HG02840 (cell line): Measurements from ENCODE around the gene TAS1R3.
"Not testable (repeated sequence)": the region's sequence is repeated elsewhere in the genome, so short reads cannot be mapped to it uniquely, and the experiment has no call there.

ENCODE experiments used
- ATAC-seq: cut with Tn5 transposase; IDR thresholded peaks from one replicate; pipeline ENCODE4 v1.9.1; 2021; ENCODE audit warnings: mild to moderate bottlenecking, moderate library complexity, moderate number of reproducible peaks; ENCODE audit not compliant: unreplicated experiment, low FRiP score

The TAS1R3 gene

GRCh38 chr1:1364266-1364665 lies 33.2 kb downstream of the TAS1R3 start:
- no peak for ATAC-seq

GRCh38 chr1:1365875-1366698 lies 35.0 kb downstream of the TAS1R3 start:
- no peak for ATAC-seq

- no peak for ATAC-seq
These were observed 35.6 kb downstream of the TAS1R3 start for GRCh38 chr1:1366699-1367066.

- no peak for ATAC-seq
These were observed 36.2 kb downstream of the TAS1R3 start for GRCh38 chr1:1367315-1367714.

- not testable (repeated sequence) for ATAC-seq
These were observed 39.0 kb downstream of the TAS1R3 start for GRCh38 chr1:1370094-1370493.

GRCh38 chr1:1370771-1371300 lies 39.8 kb downstream of the TAS1R3 start:
- no peak for ATAC-seq

- no peak for ATAC-seq
These were observed 40.3 kb downstream of the TAS1R3 start for GRCh38 chr1:1371364-1371745.

GRCh38 chr1:1371746-1372711 lies 40.9 kb downstream of the TAS1R3 start:
- no peak for ATAC-seq

- no peak for ATAC-seq
These were observed 42.2 kb downstream of the TAS1R3 start for GRCh38 chr1:1373051-1373814.

GRCh38 chr1:1373815-1374588 lies 42.9 kb downstream of the TAS1R3 start:
- no peak for ATAC-seq

- ATAC-seq = peak; percentile 4
These were observed 43.5 kb downstream of the TAS1R3 start for GRCh38 chr1:1374589-1374928.

- peak; percentile 88 for ATAC-seq
These were observed 44.0 kb downstream of the TAS1R3 start, which contains the start of gene AURKAIP1 for GRCh38 chr1:1374929-1375662. Gene AURKAIP1, minus strand, starts transcription at chr1:1375207. Its CDS starts 451 bp downstream, at chr1:1374756.

GRCh38 chr1:1376551-1377226 lies 45.6 kb downstream of the TAS1R3 start:
- no peak for ATAC-seq

- ATAC-seq = no peak
These were observed 46.6 kb downstream of the TAS1R3 start for GRCh38 chr1:1377540-1378205.

- ATAC-seq = no peak
These were observed 49.8 kb downstream of the TAS1R3 start for GRCh38 chr1:1380860-1381259.

GRCh38 chr1:1381294-1381693 lies 50.2 kb downstream of the TAS1R3 start:
- ATAC-seq = no peak
